EL (cell line): Measurements from ENCODE around the gene FRRS1.
A peak's percentile ranks its signal among the peaks of the same experiment; 100 is the strongest.

Experiments
- DNase-seq: peaks from one replicate; pipeline ENCODE4 v3.0.0-alpha.2; 2016

The FRRS1 gene

DNA sequence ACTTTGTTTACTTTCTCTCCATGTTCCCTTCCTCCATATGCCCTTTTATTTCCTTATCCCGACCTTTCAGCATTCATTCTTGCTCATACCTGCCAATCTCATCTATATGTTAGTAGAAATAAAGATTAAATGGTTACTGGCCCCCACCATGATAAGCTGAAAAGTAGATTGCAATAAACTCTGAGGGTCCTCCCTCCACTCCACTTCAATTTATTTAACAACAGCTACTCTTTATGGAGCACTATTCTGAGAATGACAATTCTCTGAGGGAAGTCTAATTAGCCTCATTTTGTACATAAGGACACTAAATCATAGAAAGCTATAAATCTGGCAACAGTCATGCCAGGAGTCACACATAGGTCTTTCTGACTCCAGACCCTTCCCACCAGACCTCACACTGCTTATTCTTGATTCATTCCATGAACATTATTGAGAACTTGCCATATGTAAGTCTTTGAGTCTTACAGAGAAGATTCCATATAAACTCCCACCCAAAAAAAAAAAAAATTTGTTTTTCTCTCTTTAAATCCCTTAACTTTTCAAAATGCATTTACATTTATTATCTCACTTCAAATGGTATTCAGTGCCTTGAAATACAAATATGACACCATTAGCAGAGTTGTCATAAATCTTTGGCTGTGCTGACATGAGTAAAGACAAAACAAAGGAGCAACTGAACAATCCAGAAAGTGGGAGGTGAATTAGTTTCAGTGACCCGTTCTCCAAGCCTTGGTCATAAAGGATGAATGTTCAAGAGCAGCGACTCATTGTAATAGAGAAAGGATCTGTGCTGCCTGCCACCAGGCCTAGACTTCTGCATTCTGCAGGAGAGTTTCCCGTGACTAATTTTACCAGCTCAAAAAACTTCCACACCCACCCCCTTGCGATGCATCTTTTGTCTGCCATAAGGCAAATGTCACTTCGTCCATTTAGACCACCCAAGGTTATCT, 92.0 kb downstream of the FRRS1 start:
- DNase-seq, result no peak

DNA sequence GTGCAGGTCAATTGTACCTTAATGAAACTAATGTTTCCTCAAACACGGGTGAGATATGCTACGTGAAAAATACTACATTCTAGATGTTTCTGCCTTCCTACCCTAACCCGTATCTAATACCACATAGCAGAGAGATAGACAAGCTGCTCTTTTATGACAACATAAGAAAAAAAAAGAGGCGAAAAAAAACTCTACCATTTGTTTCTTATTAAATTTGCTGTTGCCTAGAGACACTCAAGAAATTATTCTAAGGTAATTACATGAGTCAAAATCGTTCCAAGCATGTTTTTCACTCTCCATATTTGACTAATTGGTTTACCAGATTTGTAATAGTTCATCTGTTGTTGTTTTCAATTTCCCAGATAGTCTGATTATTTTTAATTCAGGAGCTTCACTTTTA, 93.1 kb downstream of the FRRS1 start:
- no peak for DNase-seq

DNA sequence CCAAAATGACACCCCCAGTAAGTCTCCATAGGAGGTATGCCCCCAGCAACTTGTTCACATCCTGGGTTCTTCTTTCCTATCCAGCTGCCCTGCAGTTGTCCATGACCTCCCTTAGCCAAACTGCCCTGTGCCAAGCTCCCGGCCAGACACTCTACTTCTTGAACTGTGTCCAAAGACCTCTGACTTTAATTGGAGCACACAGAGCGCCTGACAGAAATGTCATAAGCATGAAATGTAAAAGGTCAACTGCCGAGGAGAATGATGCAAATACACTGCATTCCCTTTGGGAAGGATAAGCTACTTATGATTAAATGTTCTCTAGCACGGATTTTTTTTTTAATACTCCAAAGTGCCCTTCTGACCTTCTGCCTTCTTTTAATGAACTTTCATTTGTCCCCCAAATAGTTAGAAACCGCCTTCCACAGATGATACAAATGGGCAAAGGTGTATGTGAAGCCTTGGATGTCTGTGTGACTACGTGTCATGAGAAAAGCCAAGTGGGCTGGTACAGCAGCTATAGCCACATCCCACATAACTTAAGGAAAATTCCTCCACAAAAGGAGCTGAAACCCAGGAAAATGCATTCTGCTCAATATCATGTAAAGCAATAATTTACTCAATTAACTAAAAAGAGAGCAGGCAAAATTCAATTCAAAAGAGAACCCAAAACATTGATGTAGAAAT, 93.8 kb downstream of the FRRS1 start:
- peak; percentile 45 for DNase-seq

DNA sequence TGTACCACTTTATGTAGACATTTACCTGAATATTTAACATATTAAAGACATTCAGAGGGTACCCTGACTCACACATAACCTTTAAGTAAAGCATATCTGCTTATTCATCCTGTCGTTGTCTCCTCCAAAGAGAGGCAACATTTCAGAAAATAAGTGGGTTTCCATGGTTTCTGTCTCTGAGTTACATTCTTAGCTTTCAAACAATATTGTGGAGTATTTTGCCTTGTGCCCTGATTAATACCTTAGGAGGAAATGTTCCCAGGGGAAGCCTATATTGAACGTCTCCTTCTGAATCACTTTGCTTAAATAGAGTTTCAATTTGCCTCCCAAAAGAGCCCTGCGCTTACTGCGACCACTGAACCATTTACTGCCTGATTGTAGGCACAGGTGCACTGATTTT, 94.4 kb downstream of the FRRS1 start:
- DNase-seq, result no peak

DNA sequence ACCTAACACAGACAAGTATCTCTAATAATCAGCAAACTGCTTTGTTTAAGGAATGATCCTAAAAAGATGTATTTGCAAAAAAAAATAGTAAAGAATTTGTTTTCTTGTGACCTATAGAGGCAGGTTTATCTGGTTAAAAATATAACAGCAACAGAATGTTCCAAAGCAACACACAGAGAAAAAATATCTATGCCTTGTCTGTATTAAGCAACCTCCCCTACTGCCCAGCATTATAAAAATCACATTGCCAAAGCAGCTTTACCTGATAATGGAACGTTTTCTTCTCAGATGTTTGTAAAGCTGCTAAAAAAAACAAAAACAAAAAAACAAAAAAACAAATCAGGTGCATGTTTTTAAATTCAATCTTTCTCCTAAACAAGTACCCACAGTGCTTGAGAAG, 95.9 kb downstream of the FRRS1 start:
- no peak for DNase-seq

DNA sequence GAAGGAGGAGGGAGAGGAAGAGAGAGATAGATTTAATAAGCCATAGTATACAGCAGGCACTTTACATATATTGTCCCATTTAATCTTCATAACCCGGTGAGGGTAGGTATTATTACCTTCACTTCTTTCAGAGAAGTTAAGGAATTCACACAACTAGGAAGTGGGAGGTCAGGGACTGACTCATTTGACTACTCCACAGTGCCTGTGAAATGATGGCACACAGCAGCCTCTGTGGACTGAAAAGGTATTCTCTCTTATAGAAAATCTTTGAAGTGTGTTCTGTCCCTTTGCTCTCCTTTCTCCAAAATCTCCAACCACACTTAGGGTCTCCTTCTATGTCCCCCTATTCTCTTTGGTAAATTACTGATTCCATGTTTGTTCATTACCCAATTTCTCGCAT, 96.6 kb downstream of the FRRS1 start:
- no peak for DNase-seq

DNA sequence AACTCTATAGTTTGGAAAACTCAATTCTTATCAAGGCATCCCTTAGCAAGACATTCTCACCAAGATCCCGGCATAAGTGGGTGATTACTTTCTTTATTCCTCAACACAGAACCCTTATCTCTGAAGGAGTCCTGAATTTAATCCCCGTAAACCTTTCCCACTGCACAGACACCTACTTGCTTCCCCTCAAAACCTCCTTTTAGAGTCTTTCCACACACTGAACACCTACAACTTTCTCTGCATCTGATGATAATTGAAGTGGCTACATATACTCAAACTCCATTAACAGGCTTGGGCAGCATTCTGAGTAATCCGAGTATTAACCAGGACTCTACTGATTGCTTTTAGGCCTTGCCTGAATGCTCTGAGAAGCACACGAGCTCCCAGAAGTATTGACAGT, 97.1 kb downstream of the FRRS1 start:
- no peak for DNase-seq

DNA sequence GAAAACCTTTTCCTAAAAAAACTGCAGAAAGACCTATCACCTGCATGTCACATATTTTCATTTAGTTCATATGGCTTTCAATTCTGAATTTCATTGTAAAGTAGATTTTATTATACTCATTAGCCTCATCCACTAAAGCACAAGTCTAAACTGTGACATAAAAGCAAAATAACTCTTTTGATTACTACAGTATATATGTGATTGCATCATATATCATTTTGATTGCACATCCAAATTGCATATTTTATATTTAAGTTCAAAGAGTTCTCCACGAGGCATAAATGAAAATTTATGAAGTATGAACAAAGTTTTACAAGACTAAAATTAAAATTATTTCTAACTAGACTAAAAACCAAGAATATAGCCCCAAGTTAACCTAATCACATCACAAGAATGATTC, 101.2 kb downstream of the FRRS1 start:
- no peak for DNase-seq

DNA sequence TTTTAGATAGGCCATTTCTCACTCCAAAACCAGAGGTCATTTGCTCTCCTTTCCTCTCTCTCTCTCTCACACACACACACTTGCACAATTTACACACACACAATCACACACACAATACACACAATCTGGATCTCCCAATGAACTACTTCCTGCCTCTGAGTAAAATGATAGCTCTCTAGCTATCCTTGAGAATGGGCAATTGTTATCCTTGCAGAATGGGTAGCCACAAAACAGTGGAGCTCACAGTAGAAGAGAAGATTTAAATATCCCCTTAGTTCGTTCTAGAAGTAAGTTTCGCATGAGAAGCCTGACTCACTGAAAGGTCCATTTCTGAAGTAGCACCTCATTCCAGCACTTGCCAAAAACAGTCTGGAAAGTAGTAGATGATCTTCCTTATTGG, 102.9 kb downstream of the FRRS1 start:
- no peak for DNase-seq

DNA sequence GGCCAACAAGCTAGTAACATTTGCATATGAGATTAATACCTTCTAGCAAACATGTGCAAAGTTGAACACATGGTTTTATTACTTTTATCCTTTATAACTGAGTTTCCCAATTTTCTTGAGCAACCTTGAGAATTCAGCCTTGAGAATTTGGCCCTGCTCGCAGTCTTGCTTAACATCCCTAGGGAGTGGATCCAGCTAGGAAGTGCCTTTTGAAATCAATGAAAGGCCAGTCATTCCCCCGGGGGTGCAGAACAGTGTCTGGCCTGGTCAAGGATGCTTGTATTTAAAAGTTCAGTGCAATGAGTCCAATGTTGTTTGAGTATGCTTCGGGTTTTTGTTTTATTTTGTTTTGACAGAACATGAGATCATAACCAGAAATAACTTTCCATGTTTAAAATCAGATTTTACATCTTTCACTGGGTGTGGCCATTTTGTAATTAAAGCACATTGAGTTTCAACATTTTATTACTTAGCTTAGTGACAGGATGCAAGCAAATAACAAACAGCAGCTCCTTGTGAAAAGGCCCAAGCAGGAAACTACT, 103.8 kb downstream of the FRRS1 start:
- DNase-seq, result peak; percentile 55

DNA sequence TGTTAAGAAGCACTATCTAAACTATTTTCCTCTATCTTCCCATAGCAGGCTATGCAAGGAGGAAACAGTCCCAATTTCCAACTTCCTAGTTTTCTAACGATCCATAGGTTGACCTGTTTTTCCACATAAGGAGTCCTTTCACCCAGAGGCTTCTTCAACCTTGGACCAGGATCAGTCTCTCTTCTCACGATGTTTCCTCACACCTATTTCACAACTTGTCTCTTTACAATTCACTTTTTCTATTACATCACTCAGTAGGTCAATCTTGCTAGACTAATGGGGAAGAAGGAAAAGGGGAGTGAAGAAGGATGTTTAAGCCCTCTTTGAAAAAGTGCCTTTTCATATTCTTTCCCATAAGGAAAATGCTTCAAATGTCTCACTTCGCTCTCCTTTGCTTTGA, 104.7 kb downstream of the FRRS1 start:
- no peak for DNase-seq

DNA sequence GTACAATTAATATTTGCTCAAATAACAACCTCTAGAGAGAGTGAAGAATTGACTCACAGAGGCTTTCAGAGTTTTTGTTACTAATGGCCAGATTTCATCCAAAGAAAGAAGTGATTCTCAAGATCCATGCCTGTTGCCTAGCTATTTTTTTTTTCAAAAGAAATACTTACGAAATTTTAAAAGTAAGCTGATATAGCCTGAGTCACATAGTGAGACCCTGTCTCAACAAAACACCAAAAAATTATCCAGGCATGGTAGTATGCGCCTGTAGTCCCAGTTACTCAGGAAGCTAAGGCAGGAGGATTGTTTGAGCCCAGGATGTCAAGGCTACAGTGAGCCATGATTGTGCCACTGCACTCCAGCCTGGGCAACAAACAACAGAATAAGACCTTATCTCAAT, 105.9 kb downstream of the FRRS1 start:
- no peak for DNase-seq

DNA sequence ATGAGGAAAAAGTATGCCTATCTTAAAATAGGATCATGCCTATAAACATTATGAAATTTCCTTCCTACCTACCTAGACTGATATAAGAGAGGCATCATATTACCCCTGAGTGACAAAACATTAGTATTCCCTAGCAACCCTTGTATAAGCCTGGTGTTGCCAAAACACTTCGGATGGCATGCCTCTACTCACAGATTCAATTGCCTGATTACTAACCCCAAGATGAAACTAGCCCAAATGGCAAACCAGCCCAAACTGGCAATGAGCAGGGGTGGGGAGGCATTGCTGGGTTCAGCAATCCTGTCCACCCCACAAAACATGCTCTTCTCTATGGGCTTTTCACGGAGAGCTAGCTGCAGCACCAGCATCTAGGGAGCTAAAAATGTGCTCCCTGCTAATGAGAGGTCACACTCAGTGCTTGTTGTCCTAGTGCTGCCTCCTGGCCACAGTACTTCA, 106.7 kb downstream of the FRRS1 start:
- DNase-seq, result no peak
